Tibial nerve (tissue), 4 donors: ENCODE data around the gene IL17C.

Source experiments
- CTCF ChIP-seq, 5 experiments: fragments of 200-600 bp in 3 of 5; fragments of 450-650 bp in 2 of 5; sonication (generic) in 3 of 5; IDR thresholded peaks; one replicate each; pipeline ENCODE4 v1.5.1; 2016 to 2019; ENCODE audit warnings: antibody characterized with exemption in 5 of 5, mild to moderate bottlenecking in 3 of 5, moderate library complexity in 2 of 5
- EP300 ChIP-seq, 2 donors: sonication (generic); formaldehyde crosslinking; IDR thresholded peaks; one replicate each; pipeline ENCODE4 v1.6.1; 2017; ENCODE audit warnings: antibody characterized with exemption in 2 of 2, mild to moderate bottlenecking in 1 of 2
- POLR2A ChIP-seq, 2 donors: fragments of 450-650 bp; IDR thresholded peaks; one replicate each; pipeline ENCODE4 v1.6.1; 2017; ENCODE audit warnings: antibody characterized with exemption in 2 of 2, mild to moderate bottlenecking in 2 of 2, moderate library complexity in 2 of 2

GRCh38 chr16:88633684-88634140, 4.7 kb upstream of the IL17C start:
- TF ChIP-seq CTCF (IDR thresholded peaks at IDR 0.05) (no peak), POLR2A (IDR thresholded peaks at IDR 0.05) (no peak), EP300 (IDR thresholded peaks at IDR 0.05) (no peak)
